CD4-positive, alpha-beta T cell (primary cell): Measurements from ENCODE around the gene SPECC1. TPM values are rescaled to one million over a fixed set of nuclear protein-coding genes. Genes with fewer than 3 reads are reported as not detected.

Experiments
- ATAC-seq: fragments of 200-7000 bp; cut with Tn5 transposase; one replicate; pipeline ENCODE4 v1.10.0; 2022; ENCODE audit warnings: mild to moderate bottlenecking; ENCODE audit not compliant: poor library complexity
- CTCF ChIA-PET: fragments of 350-600 bp; sonication (Branson Sonifier 250); formaldehyde crosslinking; loops from one replicate; lab custom pipeline; 2021; ENCODE audit warnings: antibody characterized with exemption, inconsistent platforms; lab: Charles Lee
- POLR2A ChIA-PET: fragments of 350-600 bp; sonication (Branson Sonifier 250); formaldehyde crosslinking; loops from one replicate; lab custom pipeline; 2021; ENCODE audit warnings: antibody characterized with exemption, inconsistent platforms; lab: Charles Lee
- DNase-seq, 14 experiments: peaks; one replicate each; pipeline ENCODE4 v3.0.0-alpha.2; 2013 to 2020; ENCODE audit warnings: mixed read lengths in 2 of 14
- H3K27ac ChIP-seq, 2 donors: one replicate each; pipeline versions ENCODE4 v1.5.1 to v1.7.0; 2013; ENCODE audit warnings: low read length in 2 of 2, low read depth in 1 of 2, mild to moderate bottlenecking in 1 of 2
- H3K27me3 ChIP-seq, 2 experiments: 1 replicate in 1 of 2; 2 replicates in 1 of 2; pipeline versions ENCODE4 v1.6.1 to v1.7.0; 2013; ENCODE audit warnings: low read length in 2 of 2, control low read depth in 1 of 2, mild to moderate bottlenecking in 1 of 2, moderate library complexity in 1 of 2; ENCODE audit not compliant: insufficient read depth in 2 of 2, control insufficient read depth in 1 of 2
- H3K36me3 ChIP-seq: one replicate; pipeline ENCODE4 v1.6.1; 2013; ENCODE audit warnings: low read length, control low read depth; ENCODE audit not compliant: insufficient read depth
- H3K4me1 ChIP-seq: one replicate; pipeline ENCODE4 v1.6.1; 2013; ENCODE audit warnings: low read length, control low read depth; ENCODE audit not compliant: insufficient read depth
- H3K4me3 ChIP-seq: one replicate; pipeline ENCODE4 v1.5.1; 2013; ENCODE audit warnings: mild to moderate bottlenecking, low read length, moderate library complexity
- H3K9me3 ChIP-seq, 2 experiments: 1 replicate in 1 of 2; 2 replicates in 1 of 2; pipeline versions ENCODE4 v1.6.1 to v1.7.0; 2013; ENCODE audit warnings: low read length in 2 of 2, mild to moderate bottlenecking in 2 of 2, control low read depth in 1 of 2, moderate library complexity in 1 of 2; ENCODE audit not compliant: control insufficient read depth in 1 of 2, insufficient read depth in 1 of 2
- H3K27ac Mint-ChIP-seq: one replicate; pipeline ENCODE4 v1.8.0; 2020; ENCODE audit warnings: mixed read lengths
- H3K27me3 Mint-ChIP-seq: one replicate; pipeline ENCODE4 v1.8.0; 2021; ENCODE audit warnings: mixed read lengths
- H3K36me3 Mint-ChIP-seq: one replicate; pipeline ENCODE4 v1.8.0; 2021; ENCODE audit warnings: low read depth, mixed read lengths
- H3K4me1 Mint-ChIP-seq: one replicate; pipeline ENCODE4 v1.8.0; 2021; ENCODE audit warnings: low read depth, mixed read lengths
- H3K4me3 Mint-ChIP-seq: one replicate; pipeline ENCODE4 v1.8.0; 2020; ENCODE audit warnings: mild to moderate bottlenecking, mixed read lengths
- H3K9me3 Mint-ChIP-seq: one replicate; pipeline ENCODE4 v1.8.0; 2020; ENCODE audit warnings: mixed read lengths
- CTCF ChIP-seq: fragments of 200-600 bp; IDR thresholded peaks from one replicate; pipeline ENCODE4 v1.8.0; 2022; ENCODE audit warnings: antibody characterized with exemption, mild to moderate bottlenecking
- intact Hi-C, 2 experiments: fragments of 100-400 bp; cut with DNase I in 1 of 2; cut with micrococcal nuclease in 1 of 2; formaldehyde crosslinking; loops; one replicate each; pipeline versions ENCODE4 v1.15.1 to v1.9.0; 2023 to 2025; cut with DNase I, micrococcal nuclease
- total RNA-seq, 174 experiments: library from RNA in 2 of 174; stranded (reverse) in 2 of 174; gene quantifications; one replicate each; pipeline ENCODE4 v1.2.3 and lab custom pipeline; 2021 to 2026

Gene SPECC1
- total RNA-seq, 2 experiments from 2014 or later: 4.3 to 4.4 TPM

GRCh38 chr17:20291853-20292252, 282.7 kb downstream of the SPECC1 start:
- no peak overlapping the region for H3K27ac Mint-ChIP-seq
- intact Hi-C loops: no loop called here
- Histone ChIP-seq H3K4me3 (no peak overlapping the region), H3K4me1 (no peaks in the 10 kb centered on the region), H3K36me3 (no peaks in the 10 kb centered on the region), H3K9me3 (no peaks in the 10 kb centered on the region), H3K27me3 (no peaks in the 10 kb centered on the region), H3K27ac (no peak overlapping the region)
- H3K36me3 Mint-ChIP-seq: no peaks in the 10 kb centered on the region
- peaks cover 7% of the 10 kb centered on the region for H3K4me1 Mint-ChIP-seq
- ChIA-PET CTCF (no interaction called here), POLR2A (no interaction called here)
- no peak for TF ChIP-seq CTCF
- H3K4me3 Mint-ChIP-seq: no peak overlapping the region
- DNase-seq (no peak), ATAC-seq (no peak)
- no peaks in the 10 kb centered on the region for H3K9me3 Mint-ChIP-seq
- no peaks in the 10 kb centered on the region for H3K27me3 Mint-ChIP-seq

- DNase-seq: no peak
- Mint-ChIP-seq H3K27me3 (no peaks in the 10 kb centered on the region), H3K27ac (no peak overlapping the region), H3K4me1 (no peaks in the 10 kb centered on the region), H3K36me3 (no peaks in the 10 kb centered on the region), H3K9me3 (no peaks in the 10 kb centered on the region), H3K4me3 (no peak overlapping the region)
- Histone ChIP-seq H3K4me1 (no peaks in the 10 kb centered on the region), H3K27me3 (no peaks in the 10 kb centered on the region), H3K36me3 (no peaks in the 10 kb centered on the region), H3K4me3 (no peak overlapping the region), H3K9me3 (no peaks in the 10 kb centered on the region), H3K27ac (no peak overlapping the region)
- ATAC-seq: no peak
- ChIA-PET POLR2A (no interaction called here), CTCF (no interaction called here)
- intact Hi-C loops: no loop called here
- no peak for TF ChIP-seq CTCF
Observed at GRCh38 chr17:20293501-20293900, 284.3 kb downstream of the SPECC1 start.

GRCh38 chr17:20294120-20294519, 285.0 kb downstream of the SPECC1 start:
- H3K27ac ChIP-seq: no peak overlapping the region
- Mint-ChIP-seq H3K4me3 (no peak overlapping the region), H3K4me1 (no peaks in the 10 kb centered on the region), H3K9me3 (no peaks in the 10 kb centered on the region), H3K36me3 (no peaks in the 10 kb centered on the region), H3K27ac (no peak overlapping the region), H3K27me3 (no peaks in the 10 kb centered on the region)
- DNase-seq: no peak
- H3K4me3 ChIP-seq: no peak overlapping the region
- CTCF ChIA-PET: no interaction called here
- POLR2A ChIA-PET: no interaction called here
- TF ChIP-seq CTCF: no peak
- no peaks in the 10 kb centered on the region for H3K36me3 ChIP-seq
- intact Hi-C loops: no loop called here
- no peaks in the 10 kb centered on the region for H3K27me3 ChIP-seq
- H3K9me3 ChIP-seq: no peaks in the 10 kb centered on the region
- ATAC-seq: no peak
- H3K4me1 ChIP-seq: no peaks in the 10 kb centered on the region
